HepG2 (cell line): ENCODE results near the gene CDC42EP4. TPM values are rescaled to one million over a fixed set of nuclear protein-coding genes. Genes with fewer than 3 reads are reported as not detected.

ENCODE experiments used
- ATAC-seq: fragments of 200-7000 bp; cut with Tn5 transposase; 3 replicates; pipeline ENCODE4 v1.9.1; 2020; ENCODE audit warnings: mild to moderate bottlenecking, moderate library complexity
- BruUV-seq: library from RNA; stranded (reverse); fragments of 400-500 nt; replicated peaks from 2 replicates; lab custom pipeline; 2021; lab: Mats Ljungman, UMichigan
- CTCF ChIA-PET: fragments of 300-600 bp; formaldehyde crosslinking; extraction: SDS; loops from one replicate; lab custom pipeline; 2021; ENCODE audit warnings: low total read pairs, inconsistent platforms, low intra/inter-chr PET ratio; lab: Yijun Ruan, JAX
- POLR2A ChIA-PET: fragments of 350-600 bp; sonication (Branson Sonifier 250); formaldehyde crosslinking; loops from one replicate; lab custom pipeline; 2020; ENCODE audit warnings: antibody characterized with exemption, inconsistent platforms; lab: Yijun Ruan, JAX
- DNase-seq: peaks from one replicate; pipeline ENCODE4 v3.0.0-alpha.2; 2015; ENCODE audit warnings: low spot score
- FAIRE-seq: peaks from 3 replicates; lab custom pipeline; 2011; peaks lifted over from hg19 to GRCh38; lab: Jason Lieb, UNC
- H2AFZ ChIP-seq: one replicate; pipeline ENCODE4 v1.6.1; 2011; ENCODE audit warnings: low read length, inconsistent platforms
- H3K27ac ChIP-seq: fragments of 300-600 bp; 3 replicates; pipeline ENCODE4 v1.8.0; 2011; ENCODE audit warnings: mixed run types, mild to moderate bottlenecking, mixed read lengths, low read length, inconsistent platforms; ENCODE audit not compliant: insufficient read depth; ENCODE audit errors: extremely low read length
- H3K27me3 ChIP-seq, 2 experiments: fragments of 200-600 bp in 1 of 2; 2 replicates in 1 of 2; 3 replicates in 1 of 2; pipeline versions ENCODE4 v1.6.0 to v1.8.0; 2011; ENCODE audit warnings: low read length in 2 of 2, mild to moderate bottlenecking in 2 of 2, moderate library complexity in 2 of 2, inconsistent platforms in 1 of 2; ENCODE audit not compliant: insufficient read depth in 2 of 2, control insufficient read depth in 1 of 2
- H3K36me3 ChIP-seq, 2 experiments: fragments of 200-600 bp in 1 of 2; replicated peaks in 1 of 2; 2 replicates in 1 of 2; 3 replicates in 1 of 2; pipeline versions ENCODE4 v1.5.1 to v1.8.0; 2011; ENCODE audit warnings: low read length in 2 of 2, inconsistent platforms in 1 of 2; ENCODE audit not compliant: insufficient read depth in 2 of 2, control insufficient read depth in 1 of 2
- H3K4me1 ChIP-seq: 2 replicates; pipeline ENCODE4 v1.5.1; 2012; ENCODE audit warnings: low read length, inconsistent platforms; ENCODE audit not compliant: insufficient read depth
- H3K4me2 ChIP-seq: 2 replicates; pipeline ENCODE4 v1.6.0; 2011; ENCODE audit warnings: low read depth, low read length, inconsistent platforms
- H3K4me3 ChIP-seq, 3 experiments: fragments of 200-600 bp in 1 of 3; sonication (generic), shearing (Covaris generic) in 1 of 3; replicated peaks in 1 of 3; 2 replicates each; pipeline ENCODE4 v1.5.1; 2011 to 2016; ENCODE audit warnings: low read length in 3 of 3, inconsistent platforms in 2 of 3, low read depth in 2 of 3, mild to moderate bottlenecking in 2 of 3, control low read depth in 1 of 3, mixed read lengths in 1 of 3; ENCODE audit not compliant: insufficient read depth in 1 of 3
- H3K79me2 ChIP-seq: one replicate; pipeline ENCODE4 v1.6.1; 2011; ENCODE audit warnings: low read length, inconsistent platforms; ENCODE audit not compliant: insufficient read depth
- H3K9ac ChIP-seq: 2 replicates; pipeline ENCODE4 v1.6.0; 2011; ENCODE audit warnings: mild to moderate bottlenecking, low read depth, low read length, inconsistent platforms; ENCODE audit not compliant: insufficient read depth
- H3K9me3 ChIP-seq: 2 replicates; pipeline ENCODE4 v1.5.1; 2012; ENCODE audit warnings: mild to moderate bottlenecking, low read length
- H4K20me1 ChIP-seq: 2 replicates; pipeline ENCODE4 v1.6.0; 2011; ENCODE audit warnings: inconsistent platforms, mild to moderate bottlenecking, low read length, moderate library complexity; ENCODE audit not compliant: insufficient read depth
- AGO2 ChIP-seq: fragments of 200-400 bp; formaldehyde crosslinking; optimal IDR thresholded peaks from 2 replicates; pipeline ENCODE3; 2017; ENCODE audit warnings: mild to moderate bottlenecking, low read depth, low read length, moderate library complexity
- CEBPG ChIP-seq: IDR thresholded peaks from 2 replicates; pipeline ENCODE4 v1.6.1; 2016
- GFI1 ChIP-seq: sonication (generic); formaldehyde crosslinking; IDR thresholded peaks from 2 replicates; pipeline ENCODE4 v1.5.0; 2020; ENCODE audit warnings: missing genetic modification reagents, mild to moderate bottlenecking, borderline replicate concordance
- GMEB2 ChIP-seq: IDR thresholded peaks from 2 replicates; pipeline ENCODE4 v1.6.1; 2016; ENCODE audit warnings: missing biosample characterization, missing genetic modification reagents, low read depth
- KMT2B ChIP-seq: IDR thresholded peaks from 2 replicates; pipeline ENCODE4 v1.6.1; 2016; ENCODE audit warnings: missing genetic modification reagents, missing compliant biosample characterization
- ZBTB38 ChIP-seq: sonication (generic); formaldehyde crosslinking; IDR thresholded peaks from 2 replicates; pipeline ENCODE4 v1.5.1; 2020; ENCODE audit warnings: mild to moderate bottlenecking, missing genetic modification reagents
- ZFX ChIP-seq: sonication (generic); formaldehyde crosslinking; IDR thresholded peaks from 2 replicates; pipeline ENCODE4 v1.4.0; 2020; ENCODE audit warnings: mild to moderate bottlenecking, low read depth, missing genetic modification reagents, moderate library complexity
- ZNF557 ChIP-seq: sonication (generic); formaldehyde crosslinking; IDR thresholded peaks from 2 replicates; pipeline ENCODE4 v1.4.0; 2020; ENCODE audit warnings: missing genetic modification reagents
- WGBS: methylation state at CpG from one replicate; pipeline ENCODE4 v1.1.6; 2017; ENCODE audit warnings: low lambda C conversion rate; 5-methylcytosine and 5-hydroxymethylcytosine counted together
- in situ Hi-C: cut with HindIII; loops from 2 replicates; pipeline ENCODE4 v1.10.0; 2017; ENCODE audit warnings: low pct_unique_long_range_greater_than_20kb; ENCODE audit not compliant: extremely low pct_ligation_motif_present
- intact Hi-C: fragments of 100-400 bp; cut with micrococcal nuclease; formaldehyde crosslinking; loops from one replicate; pipeline ENCODE4 v1.10.0; 2022; ENCODE audit not compliant: unreplicated experiment
- polyA plus RNA-seq, 8 experiments: library from polyadenylated mRNA; depleted of rRNA in 3 of 8; stranded (reverse) in 7 of 8; unstranded in 1 of 8; fragments of >200 nt; fragmentation: Illumina TruSeq in 4 of 8; extraction: Trizol in 4 of 8; gene quantifications; 2 replicates each; pipeline versions ENCODE4 v1.2.1 to v1.2.3, GENCODE V29; 2011 to 2016; ENCODE audit warnings: low read depth in 4 of 8, missing spikeins in 1 of 8, mixed read lengths in 1 of 8; ENCODE audit not compliant: insufficient read depth in 1 of 8
- total RNA-seq, 5 experiments: library from RNA; depleted of rRNA; stranded (reverse); fragments of >200 nt; fragmentation: Illumina TruSeq; extraction: Trizol; gene quantifications; 2 replicates each; pipeline ENCODE4 v1.2.3, GENCODE V29; 2016; ENCODE audit warnings: low read depth in 1 of 5

CDC42EP4 gene
- total and polyA plus RNA-seq, 2 of the 13 experiments (the other 11 are each of a cell fraction or from before 2014, with no cell fraction given): 19.0 to 54.0 TPM

DNA sequence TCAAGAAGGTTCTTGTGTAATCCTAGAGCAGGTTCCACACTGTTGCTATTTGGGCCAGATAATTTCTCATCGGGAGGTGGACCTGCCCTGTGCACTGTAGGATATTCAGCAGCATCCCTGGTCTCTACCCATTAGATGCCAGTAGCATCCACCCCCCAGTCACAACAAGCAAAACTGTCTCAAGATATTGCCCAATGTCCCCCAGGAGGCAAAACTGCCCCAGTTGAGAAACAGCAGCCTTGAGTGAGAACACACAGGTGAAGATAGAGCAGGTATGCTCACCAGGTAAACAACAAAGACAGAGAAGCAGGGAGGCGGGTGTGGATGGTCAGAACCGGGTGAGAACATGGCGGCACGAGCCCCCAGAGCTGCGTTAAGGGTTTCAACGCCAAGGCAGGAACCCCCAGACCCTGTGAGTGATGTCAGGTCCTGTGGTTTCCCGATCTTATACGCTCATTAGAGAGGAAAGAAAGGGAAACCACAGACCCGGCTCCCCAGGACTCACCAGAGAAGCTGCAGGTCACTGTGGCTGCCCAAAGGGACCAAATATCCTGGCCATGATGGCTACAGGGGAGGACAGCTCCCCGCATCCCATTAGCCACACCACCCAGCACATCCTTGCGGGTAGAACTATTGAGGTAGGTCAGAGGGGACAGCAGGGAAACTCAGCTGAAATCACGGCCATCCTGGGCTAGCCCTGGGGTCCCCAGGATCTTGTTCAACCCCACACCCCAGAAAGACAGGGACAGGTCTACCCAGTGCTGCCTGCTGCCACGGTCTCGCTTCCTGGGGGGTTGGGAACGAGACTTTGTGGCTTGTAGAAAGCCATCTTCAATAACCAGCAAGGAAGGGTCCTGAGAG, 21.2 kb downstream of the CDC42EP4 start:
- no TSS peak for BruUV-seq
- intact Hi-C loops: no loop called here
- Histone ChIP-seq H3K4me2 (peak overlapping the region; percentile 0; the same call in 1 of the 2 replicates), H4K20me1 (peaks cover 34% of the 10 kb centered on the region; the same call in 1 of the 2 replicates), H3K4me3 (no peak overlapping the region), H3K27ac (peak overlapping the region; percentile 75), H3K9me3 (no peaks in the 10 kb centered on the region), H2AFZ (no peak overlapping the region), H3K36me3 (peaks cover 17 to 25% of the 10 kb centered on the region in 2 experiments), H3K9ac (no peak overlapping the region), H3K79me2 (peaks cover 71% of the 10 kb centered on the region), H3K27me3 (no peaks in the 10 kb centered on the region), H3K4me1 (peaks cover 88% of the 10 kb centered on the region)
- 97% methylated on average over 13 of the region's 16 CpGs for WGBS
- POLR2A ChIA-PET: interaction anchor here (1.5 to 5.1 kb wide), 6 partner anchors 18 to 58 kb away, joined by 3 to 45 read pairs (median 24); partner anchors contain the start of gene CPSF4L
- DNase-seq (no peak), FAIRE-seq (no peak), ATAC-seq (no peak)
- no peak for TF ChIP-seq GMEB2 (CRISPR knock-in tag)
- peak; percentile 62; the same call in 1 of the 2 replicates for TF ChIP-seq ZBTB38 (CRISPR knock-in tag)
- TF ChIP-seq GFI1 (CRISPR knock-in tag): 0 out of 2 replicates have a peak, but pooled peaks have one; percentile 2
- TF ChIP-seq CEBPG (CRISPR knock-in tag): peak; percentile 17; the same call in 1 of the 2 replicates
- peak; percentile 17 for TF ChIP-seq AGO2
- TF ChIP-seq ZNF557 (CRISPR knock-in tag): no peak
- 0 out of 2 replicates have a peak, but pooled peaks have one; percentile 25 for TF ChIP-seq KMT2B (CRISPR knock-in tag)
- TF ChIP-seq ZFX: 0 out of 2 replicates have a peak, but pooled peaks have one; percentile 11
- CTCF ChIA-PET: no interaction called here
- in situ Hi-C loops: loop anchor here (25.0 kb wide), 1 partner anchor 1147 kb away; the partner anchor contains the start of gene GPRC5C
